HG03280 (cell line): ENCODE results near the gene ADAMTS7.
"Not testable (repeated sequence)": the region's sequence is repeated elsewhere in the genome, so short reads cannot be mapped to it uniquely, and the experiment has no call there.

Source experiments
- ATAC-seq: cut with Tn5 transposase; IDR thresholded peaks from one replicate; pipeline ENCODE4 v1.9.1; 2021; ENCODE audit warnings: mild to moderate bottlenecking, moderate library complexity; ENCODE audit not compliant: unreplicated experiment

The ADAMTS7 gene

GRCh38 chr15:78830514-78831228, 19.4 kb upstream of the ADAMTS7 start:
- ATAC-seq: no peak

DNA sequence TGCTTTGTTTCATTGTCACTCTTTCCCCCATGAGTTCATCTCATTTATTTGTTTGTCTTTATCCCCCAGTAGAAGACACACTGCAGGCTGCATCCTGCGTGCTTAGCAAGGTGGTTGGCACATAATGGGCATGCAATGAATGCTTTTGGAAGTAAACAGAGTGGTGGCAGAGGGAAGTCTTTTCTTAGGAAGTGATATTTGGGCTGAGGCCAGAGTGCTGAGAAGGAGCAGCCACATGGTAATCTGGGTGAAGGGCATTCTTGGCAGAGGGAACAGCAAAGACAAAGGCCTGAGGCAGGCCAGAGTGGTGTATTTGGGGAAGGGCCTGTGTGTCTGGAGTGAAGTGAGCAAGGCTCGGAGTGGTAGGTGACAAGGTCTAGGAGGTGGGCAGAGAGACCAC, 17.7 kb upstream of the ADAMTS7 start:
- ATAC-seq: no peak

GRCh38 chr15:78822514-78822913, 11.2 kb upstream of the ADAMTS7 start:
- ATAC-seq: no peak

GRCh38 chr15:78811825-78812183, 540 bp upstream of the ADAMTS7 start:
- ATAC-seq: peak; percentile 11

DNA sequence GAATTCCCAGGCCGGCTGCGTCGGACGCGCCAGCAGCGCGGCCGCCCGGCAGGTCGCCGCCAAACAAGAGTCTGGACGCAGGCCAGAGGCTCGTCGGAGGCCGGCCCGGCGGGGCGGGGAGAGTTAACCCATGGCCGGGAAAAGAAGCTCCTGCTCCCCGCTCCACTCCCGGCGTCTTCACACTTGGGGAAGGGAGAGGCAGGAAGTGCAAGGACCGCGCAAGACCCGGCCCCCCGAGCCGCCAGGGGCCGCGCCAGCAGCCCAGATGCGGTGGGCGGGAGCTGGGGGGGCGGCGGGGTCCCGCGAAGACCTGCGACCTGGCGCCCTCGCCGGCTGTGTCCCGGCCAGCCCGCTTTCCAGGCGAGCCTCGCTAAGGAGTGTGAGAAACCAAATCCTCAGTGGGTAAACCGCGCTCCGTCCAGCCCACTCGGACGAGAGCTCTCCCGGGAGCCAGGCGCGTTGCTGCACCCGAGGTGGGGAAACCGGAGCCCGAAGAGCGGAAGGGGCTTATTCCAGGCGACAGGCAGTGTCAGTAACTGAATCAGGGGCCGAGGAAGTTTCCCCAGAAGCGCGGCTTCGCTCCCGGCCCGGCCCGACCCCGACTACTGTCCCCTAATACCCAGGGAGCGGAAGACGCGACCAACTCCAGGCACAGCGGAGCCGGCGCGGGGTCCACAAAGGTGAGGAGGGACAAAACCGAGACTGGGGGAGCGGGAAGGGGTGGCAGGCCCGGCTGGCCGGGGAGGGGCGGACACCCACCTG, 721 bp downstream of the ADAMTS7 start:
- peak; percentile 12 for ATAC-seq

- ATAC-seq: no peak
Measured at GRCh38 chr15:78810003-78810361, 1.3 kb downstream of the ADAMTS7 start.

DNA sequence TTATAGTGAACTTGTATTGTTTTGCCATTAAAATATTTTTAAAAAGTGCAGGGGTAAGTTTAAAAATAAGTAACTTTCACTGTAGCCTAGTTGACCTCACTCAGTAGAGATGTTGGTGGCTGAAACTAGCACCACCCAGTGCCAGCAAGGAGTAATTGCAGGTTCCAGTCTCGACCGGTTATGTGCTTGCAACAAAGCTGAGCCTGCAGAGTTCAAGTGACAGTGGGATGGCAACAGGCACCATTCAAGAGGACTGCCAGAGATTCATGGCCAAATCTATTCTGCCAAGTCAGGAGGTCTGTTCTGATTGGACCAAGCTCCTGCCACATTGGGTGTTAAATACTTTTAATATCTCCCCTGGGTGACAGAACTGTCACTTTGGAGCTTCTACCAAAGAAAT, 2.7 kb downstream of the ADAMTS7 start:
- ATAC-seq: no peak

DNA sequence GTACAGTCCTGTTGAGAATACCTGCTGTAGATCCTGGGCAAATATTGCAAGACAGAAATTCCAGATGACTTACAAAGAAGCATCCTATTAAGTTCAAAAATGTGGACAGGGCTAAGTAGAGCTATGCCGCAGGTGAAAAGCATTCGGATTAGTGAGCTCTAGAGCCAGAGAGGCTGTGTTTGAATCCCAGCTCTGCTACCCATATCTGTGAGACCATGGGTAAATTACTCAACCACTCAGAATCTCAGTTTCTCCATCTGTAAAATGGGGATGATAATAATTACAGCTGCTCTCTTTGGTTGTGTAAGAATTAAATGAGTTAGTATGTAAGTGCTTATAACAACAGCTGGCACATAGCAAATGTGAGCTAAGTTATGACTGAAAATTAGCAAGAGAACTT, 3.9 kb downstream of the ADAMTS7 start:
- ATAC-seq: no peak

- no peak for ATAC-seq
Measured at GRCh38 chr15:78804391-78804792, 6.9 kb downstream of the ADAMTS7 start.

- ATAC-seq: no peak
Measured at GRCh38 chr15:78800806-78801205, 10.5 kb downstream of the ADAMTS7 start.

DNA sequence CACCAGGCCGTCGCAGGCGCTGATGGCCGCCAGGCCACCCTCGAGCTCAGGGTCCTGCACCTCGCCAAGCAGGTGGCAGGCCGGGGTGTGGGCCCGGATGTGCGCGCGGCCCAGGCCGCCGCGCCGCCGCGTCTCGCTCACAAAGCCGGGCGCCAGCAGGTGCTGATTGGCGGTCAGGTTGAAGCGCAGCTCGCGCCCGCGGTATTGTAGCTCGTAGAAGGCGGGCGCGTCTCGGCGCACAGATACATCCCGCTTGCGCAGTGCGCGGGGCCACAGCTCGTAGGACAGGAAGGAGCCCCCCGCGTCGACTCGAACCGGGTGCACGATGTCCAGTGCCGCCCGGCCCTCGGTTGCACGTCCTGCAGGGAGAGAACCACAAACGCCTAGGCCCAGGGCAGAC, 11.1 kb downstream of the ADAMTS7 start:
- ATAC-seq: no peak

- ATAC-seq: not testable (repeated sequence)
Measured at GRCh38 chr15:78799102-78799501, 12.2 kb downstream of the ADAMTS7 start.

DNA sequence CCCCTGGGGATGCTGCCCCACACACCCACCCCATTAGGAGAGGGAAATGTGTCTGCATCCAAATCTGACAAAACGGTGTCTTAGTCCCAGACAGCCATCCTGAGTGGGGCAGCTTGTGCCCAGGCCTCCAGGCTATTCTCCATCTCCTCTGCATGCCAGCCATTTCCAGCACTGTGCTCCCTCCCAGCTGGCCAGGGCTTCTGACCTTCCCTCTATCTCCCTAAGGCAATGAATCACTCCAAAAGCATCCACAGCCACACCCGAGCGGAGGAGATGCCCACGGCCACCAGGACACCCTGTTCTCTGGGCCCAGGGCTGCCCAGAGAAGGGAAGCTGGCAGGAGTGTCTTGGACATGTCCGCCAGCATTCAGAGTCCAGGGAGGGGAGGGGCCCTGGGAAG, 12.9 kb downstream of the ADAMTS7 start:
- not testable (repeated sequence) for ATAC-seq

GRCh38 chr15:78797951-78798350, 13.3 kb downstream of the ADAMTS7 start:
- ATAC-seq: no peak

DNA sequence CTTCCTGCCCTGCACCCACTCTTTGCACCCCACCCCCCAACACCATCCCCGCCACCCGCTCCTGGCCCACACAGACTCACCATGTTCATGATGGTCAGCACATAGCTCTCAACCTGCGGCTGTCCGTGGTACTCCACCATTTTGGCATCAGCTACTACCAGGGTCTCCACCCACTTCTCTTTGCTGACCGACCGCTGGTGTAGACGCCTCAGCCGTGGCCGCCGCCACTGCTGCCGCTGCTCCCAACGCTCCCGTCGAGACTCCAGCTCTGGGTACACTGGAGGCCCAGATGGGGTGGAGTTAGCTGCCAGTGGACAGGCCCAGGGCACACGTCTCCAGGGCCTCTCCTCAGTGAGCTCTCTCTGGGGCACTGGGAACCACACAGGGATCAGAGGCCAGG, 14.8 kb downstream of the ADAMTS7 start:
- no peak for ATAC-seq

DNA sequence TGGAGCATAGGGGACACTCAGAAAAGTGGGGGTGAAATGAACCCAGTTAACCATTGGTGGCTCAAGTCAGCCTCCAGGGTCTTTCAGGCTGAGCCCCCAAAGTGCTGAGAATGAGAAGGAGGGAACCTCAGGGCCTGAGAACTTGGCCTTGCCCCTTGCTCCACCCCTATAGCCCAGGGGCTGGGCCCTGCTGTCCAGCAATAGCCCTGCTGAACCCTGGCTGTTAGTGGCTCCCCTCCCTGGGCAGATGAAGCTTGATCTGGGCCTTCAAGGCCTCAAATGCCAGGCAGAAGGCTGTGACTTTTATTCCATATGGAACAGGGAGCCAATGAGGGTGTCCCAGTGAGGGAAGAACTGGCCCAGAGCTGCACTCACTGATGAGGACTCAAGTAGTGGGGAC, 16.2 kb downstream of the ADAMTS7 start:
- no peak for ATAC-seq

DNA sequence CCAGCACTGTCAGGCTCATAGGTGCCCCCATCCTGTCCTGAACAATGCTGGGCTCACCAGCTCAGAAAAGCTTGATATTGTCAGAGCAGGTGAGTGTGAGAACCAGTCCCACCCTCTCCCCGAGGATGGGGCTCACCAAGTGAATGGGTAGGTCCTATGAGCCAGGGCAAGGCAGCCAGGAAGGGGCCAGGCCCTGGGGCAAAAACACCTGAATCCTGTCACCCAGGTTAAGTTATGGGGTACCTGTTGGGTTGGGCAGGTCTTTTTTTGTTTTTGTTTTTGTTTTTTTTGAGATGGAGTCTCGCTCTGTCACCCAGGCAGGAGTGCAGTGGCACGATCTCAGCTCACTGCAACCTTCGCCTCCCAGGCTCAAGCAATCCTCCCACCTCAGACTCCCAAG, 16.8 kb downstream of the ADAMTS7 start:
- ATAC-seq: not testable (repeated sequence)

GRCh38 chr15:78791357-78791756, 19.9 kb downstream of the ADAMTS7 start:
- ATAC-seq: no peak

DNA sequence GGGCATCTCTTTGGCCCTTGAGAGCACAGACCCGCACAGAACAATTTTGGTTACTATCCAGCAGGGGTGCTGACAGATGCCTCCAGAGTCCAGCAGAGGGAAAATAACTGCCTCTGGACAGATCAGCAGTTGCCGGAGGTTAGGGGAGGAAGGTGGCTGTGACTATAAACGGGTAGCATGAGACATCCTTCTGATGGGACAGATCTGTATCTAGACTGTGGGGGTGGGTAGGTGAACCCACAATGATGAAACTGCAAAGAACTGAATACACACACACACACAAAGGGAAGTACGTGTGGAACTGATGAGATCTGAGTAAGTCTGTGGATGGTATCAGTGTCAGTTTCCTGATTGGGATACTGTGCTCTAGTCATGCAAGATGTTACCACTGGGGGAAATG, 21.2 kb downstream of the ADAMTS7 start:
- ATAC-seq: no peak

DNA sequence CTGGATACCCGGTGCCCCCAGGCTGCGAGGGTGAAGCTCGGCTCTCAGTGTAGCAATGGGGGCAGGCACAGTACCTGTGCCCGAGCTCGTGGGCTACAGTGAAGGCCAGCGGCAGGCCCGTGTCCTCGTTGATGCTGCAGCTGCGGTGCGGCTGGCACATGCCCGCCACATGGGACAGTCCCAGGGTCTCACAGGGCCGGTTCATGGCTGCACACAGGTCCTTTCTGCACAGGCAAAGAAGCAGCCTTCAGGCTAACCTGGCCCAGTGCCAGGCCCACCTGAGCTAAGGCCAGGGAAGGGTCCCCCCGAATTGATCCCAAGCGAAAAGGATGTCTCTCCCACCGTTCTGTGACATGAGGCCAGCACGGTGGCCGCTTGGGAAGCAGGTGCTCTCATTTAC, 21.6 kb downstream of the ADAMTS7 start:
- ATAC-seq: no peak

- ATAC-seq: no peak
Measured at GRCh38 chr15:78788016-78788660, 23.1 kb downstream of the ADAMTS7 start.

DNA sequence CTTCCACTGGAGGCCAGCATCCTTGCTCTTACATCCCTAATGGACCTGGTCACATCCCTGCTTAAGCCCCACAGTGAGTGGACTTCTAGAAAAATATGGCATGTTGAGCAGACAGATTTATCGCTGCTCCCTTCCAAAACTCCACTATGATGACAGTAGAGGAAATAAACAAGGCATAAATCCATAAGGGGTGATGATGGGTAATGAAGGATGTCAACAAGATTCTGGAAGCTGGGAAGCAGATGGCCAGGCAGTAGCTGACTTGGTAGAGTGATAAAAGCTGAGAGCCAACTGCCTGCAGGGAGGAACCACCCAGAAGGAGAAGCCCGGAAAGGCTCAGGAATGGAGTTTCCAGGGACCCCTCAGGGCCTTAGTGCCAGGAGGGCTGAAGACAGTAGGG, 28.9 kb downstream of the ADAMTS7 start:
- not testable (repeated sequence) for ATAC-seq
